OCI-LY7 (cell line): ENCODE measurements around the gene TMIGD1.

Experiments
- EZH2phosphoT487 ChIP-seq: fragments of 200-600 bp; sonication (generic); IDR thresholded peaks from 2 replicates; pipeline ENCODE4 v1.6.1; 2018; ENCODE audit warnings: low read depth, borderline replicate concordance, mild to moderate bottlenecking, mixed run types, antibody characterized with exemption, low read length, moderate library complexity, mixed read lengths
- TF ChIP-seq, protein P1 (sequence below): fragments of 200-600 bp; sonication (generic); conservative IDR thresholded peaks from 2 replicates; pipeline ENCODE4 v1.5.1; 2014; ENCODE audit warnings: mild to moderate bottlenecking, antibody characterized with exemption, low read length, moderate library complexity, mixed read lengths

- TF ChIP-seq, protein P1, sequence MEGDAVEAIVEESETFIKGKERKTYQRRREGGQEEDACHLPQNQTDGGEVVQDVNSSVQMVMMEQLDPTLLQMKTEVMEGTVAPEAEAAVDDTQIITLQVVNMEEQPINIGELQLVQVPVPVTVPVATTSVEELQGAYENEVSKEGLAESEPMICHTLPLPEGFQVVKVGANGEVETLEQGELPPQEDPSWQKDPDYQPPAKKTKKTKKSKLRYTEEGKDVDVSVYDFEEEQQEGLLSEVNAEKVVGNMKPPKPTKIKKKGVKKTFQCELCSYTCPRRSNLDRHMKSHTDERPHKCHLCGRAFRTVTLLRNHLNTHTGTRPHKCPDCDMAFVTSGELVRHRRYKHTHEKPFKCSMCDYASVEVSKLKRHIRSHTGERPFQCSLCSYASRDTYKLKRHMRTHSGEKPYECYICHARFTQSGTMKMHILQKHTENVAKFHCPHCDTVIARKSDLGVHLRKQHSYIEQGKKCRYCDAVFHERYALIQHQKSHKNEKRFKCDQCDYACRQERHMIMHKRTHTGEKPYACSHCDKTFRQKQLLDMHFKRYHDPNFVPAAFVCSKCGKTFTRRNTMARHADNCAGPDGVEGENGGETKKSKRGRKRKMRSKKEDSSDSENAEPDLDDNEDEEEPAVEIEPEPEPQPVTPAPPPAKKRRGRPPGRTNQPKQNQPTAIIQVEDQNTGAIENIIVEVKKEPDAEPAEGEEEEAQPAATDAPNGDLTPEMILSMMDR: no peak
- TF ChIP-seq EZH2phosphoT487: no peak
Measured at GRCh38 chr17:30310562-30310961, 23.3 kb downstream of the TMIGD1 start.
